Measurements from ENCODE around the gene ZNF230. TPM values are rescaled to one million over a fixed set of nuclear protein-coding genes. Genes with fewer than 3 reads are reported as not detected.

ZNF230 gene
- total and polyA plus RNA-seq, 9 of the 15 experiments (the other 6 are each of a cell fraction or from before 2014, with no cell fraction given), result 1.3 to 4.0 (median 2.2) TPM

GRCh38 chr19:44024900-44025216 is 22.1 kb downstream of the ZNF230 start (continued):
- TF ChIP-seq PRDM10 (IDR thresholded peaks at IDR 0.05; ENCODE audit: partially characterized antibody), result no peak

- H3K9me3 ChIP-seq (replicated peaks; ENCODE audit: control insufficient read depth, insufficient read depth, low read depth, low read length), result peaks cover 3% of the 10 kb centered on the region; the same call in 1 of the 2 replicates
- CTCF ChIA-PET (ENCODE audit: low intra/inter-chr PET ratio), result no interaction called here
- TF ChIP-seq ZNF512 (tag; IDR thresholded peaks at IDR 0.05) (no peak), ZNF551 (CRISPR knock-in tag; IDR thresholded peaks at IDR 0.05) (no peak), ZMIZ1 (IDR thresholded peaks at IDR 0.05; ENCODE audit: low read depth in 2 of 2, low read length in 2 of 2) (no peak), BRF2 (IDR thresholded peaks at IDR 0.05; ENCODE audit: borderline replicate concordance, insufficient read depth, insufficient read length) (no peak), NFE2 (IDR thresholded peaks at IDR 0.05; ENCODE audit: low read depth) (peak; percentile 72), RFX7 (CRISPR knock-in tag; IDR thresholded peaks at IDR 0.05) (no peak), GTF2E2 (tag; IDR thresholded peaks at IDR 0.05) (0 out of 2 replicates have a peak, but pooled peaks have one; percentile 37)
Measured at GRCh38 chr19:44025217-44025936, 22.6 kb downstream of the ZNF230 start, which contains the start of gene ZNF222. ZNF222 (plus strand) TSS chr19:44025379; CDS start chr19:44025437, 58 bp downstream.

More at GRCh38 chr19:44025217-44025936, 22.6 kb downstream of the ZNF230 start, which contains the start of gene ZNF222:
- Histone ChIP-seq H3K27me3 (ENCODE audit: control insufficient read depth in 2 of 2, insufficient read depth in 2 of 2, low read length in 2 of 2) (no peaks in the 10 kb centered on the region), H3K4me1 (replicated peaks in 1 of 2; ENCODE audit: control insufficient read depth in 2 of 2, insufficient read depth in 2 of 2, low read length in 2 of 2) (peaks cover 3 to 4% of the 10 kb centered on the region in 2 experiments; a peak in 1 of 5 replicates), H3K27ac (ENCODE audit: extremely low read depth, low read depth, low read length) (peak within 1 kb of the TSS; percentile 86), H3K9ac (ENCODE audit: insufficient read depth in 1 of 2, low read depth in 2 of 2, low read length in 2 of 2) (peak within 1 kb of the TSS; percentile 88 to 91), H3K36me3 (ENCODE audit: control insufficient read depth, insufficient read depth, low read length) (peaks cover 4% of the 10 kb centered on the region; the same call in 1 of the 3 replicates), H3K79me2 (ENCODE audit: control insufficient read depth, insufficient read depth, low read length) (peaks cover 5% of the 10 kb centered on the region; the same call in 1 of the 3 replicates), H4K20me1 (replicated peaks; ENCODE audit: control insufficient read depth, insufficient read depth, low read length) (no peaks in the 10 kb centered on the region), H3K9me1 (ENCODE audit: control insufficient read depth, insufficient read depth, low read length) (no peaks in the 10 kb centered on the region), H2AFZ (ENCODE audit: low read depth, low read length) (peak within 1 kb of the TSS; percentile 85), H3K4me3 (peak within 1 kb of the TSS; percentile 80), H3K4me2 (ENCODE audit: insufficient read depth, low read length) (peak within 1 kb of the TSS; percentile 98)
- intact Hi-C loops (cut with micrococcal nuclease) (no loop called here), in situ Hi-C loops (cut with MboI) (no loop called here)
- ATAC-seq (peak; percentile 100), FAIRE-seq (peak; percentile 95), DNase-seq (ENCODE audit: extremely low read depth in 1 of 4, low spot score in 3 of 4) (peak; percentile 69 to 92 (median 76))
- TSS peak; percentile 77 for BruUV-seq (replicated peaks)
- POLR2A ChIA-PET, result interaction anchor here (0.6 to 1.5 kb wide), 9 partner anchors 8 to 357 kb away, joined by 3 to 5 read pairs (median 3); partner anchors contain the start of genes ZNF221 and ZNF45
- 2% methylated on average over 37 of the region's 37 CpGs for WGBS (ENCODE audit: insufficient coverage, low coverage, missing lambda C conversion rate)

All from K562 (cell line).